CD4-positive, alpha-beta T cell treated with Interleukin-10 for 1 hour (primary cell): ENCODE data around the gene R3HDM2.

Source experiments
- DNase-seq: peaks from one replicate; pipeline ENCODE4 v3.0.0-alpha.2; 2020

R3HDM2 gene

GRCh38 chr12:57212701-57213057 lies 218.2 kb downstream of the R3HDM2 start:
- DNase-seq, result no peak

DNA sequence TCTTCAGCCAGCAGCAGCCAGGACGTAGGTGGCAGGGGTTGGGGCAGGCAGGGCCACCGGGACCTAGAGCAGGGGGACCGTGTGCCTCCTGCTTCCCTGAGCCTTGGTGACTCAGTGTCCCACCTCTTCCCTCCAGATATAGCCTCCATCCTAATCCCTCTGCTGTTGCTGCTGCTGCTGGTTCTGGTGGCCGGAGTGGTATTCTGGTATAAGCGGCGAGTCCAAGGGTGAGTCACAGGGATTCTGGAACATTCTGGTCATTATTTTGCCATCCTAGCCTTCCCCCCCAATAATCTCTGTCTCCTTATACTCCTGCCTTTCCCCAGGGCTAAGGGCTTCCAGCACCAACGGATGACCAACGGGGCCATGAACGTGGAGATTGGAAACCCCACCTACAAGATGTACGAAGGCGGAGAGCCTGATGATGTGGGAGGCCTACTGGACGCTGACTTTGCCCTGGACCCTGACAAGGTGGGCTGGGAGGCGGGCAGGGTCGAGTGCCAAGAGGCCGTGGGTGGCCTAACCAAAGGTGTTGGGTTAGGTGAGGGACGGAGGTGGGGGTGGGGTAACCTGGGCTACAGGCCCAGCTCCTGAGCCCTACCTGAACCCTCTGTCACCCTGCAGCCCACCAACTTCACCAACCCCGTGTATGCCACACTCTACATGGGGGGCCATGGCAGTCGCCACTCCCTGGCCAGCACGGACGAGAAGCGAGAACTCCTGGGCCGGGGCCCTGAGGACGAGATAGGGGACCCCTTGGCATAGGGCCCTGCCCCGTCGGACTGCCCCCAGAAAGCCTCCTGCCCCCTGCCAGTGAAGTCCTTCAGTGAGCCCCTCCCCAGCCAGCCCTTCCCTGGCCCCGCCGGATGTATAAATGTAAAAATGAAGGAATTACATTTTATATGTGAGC lies 218.8 kb downstream of the R3HDM2 start:
- no peak for DNase-seq

DNA sequence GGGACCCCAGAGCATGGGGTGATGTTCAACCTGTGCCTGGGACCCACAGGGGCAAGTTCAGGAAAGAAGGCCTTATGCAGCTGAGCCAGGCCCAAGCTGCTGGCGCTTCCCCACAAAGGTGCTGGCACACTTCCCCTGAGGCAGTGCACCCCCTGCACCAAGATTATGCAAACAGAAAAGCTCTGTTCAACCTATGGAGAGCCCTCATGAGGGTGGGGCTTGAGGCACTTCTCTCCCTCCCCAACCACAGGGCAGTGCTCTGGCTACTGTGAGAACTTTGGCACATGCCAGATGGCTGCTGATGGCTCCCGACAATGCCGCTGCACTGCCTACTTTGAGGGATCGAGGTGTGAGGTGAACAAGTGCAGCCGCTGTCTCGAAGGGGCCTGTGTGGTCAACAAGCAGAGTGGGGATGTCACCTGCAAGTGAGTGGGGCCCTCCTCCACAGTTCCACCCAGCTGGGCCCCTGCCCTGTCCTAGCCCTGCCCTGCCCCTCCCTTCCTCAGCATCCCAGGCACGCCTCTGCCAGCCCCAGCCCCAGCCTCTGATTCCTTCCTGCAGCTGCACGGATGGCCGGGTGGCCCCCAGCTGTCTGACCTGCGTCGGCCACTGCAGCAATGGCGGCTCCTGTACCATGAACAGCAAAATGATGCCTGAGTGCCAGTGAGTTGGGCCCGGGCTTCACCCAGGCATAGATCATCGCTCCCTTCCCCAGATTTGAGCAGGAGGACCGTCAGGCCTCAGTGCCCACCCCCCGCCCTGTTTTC lies 219.7 kb downstream of the R3HDM2 start:
- DNase-seq, result no peak

- no peak for DNase-seq
These were observed 220.4 kb downstream of the R3HDM2 start for GRCh38 chr12:57210461-57210860.

DNA sequence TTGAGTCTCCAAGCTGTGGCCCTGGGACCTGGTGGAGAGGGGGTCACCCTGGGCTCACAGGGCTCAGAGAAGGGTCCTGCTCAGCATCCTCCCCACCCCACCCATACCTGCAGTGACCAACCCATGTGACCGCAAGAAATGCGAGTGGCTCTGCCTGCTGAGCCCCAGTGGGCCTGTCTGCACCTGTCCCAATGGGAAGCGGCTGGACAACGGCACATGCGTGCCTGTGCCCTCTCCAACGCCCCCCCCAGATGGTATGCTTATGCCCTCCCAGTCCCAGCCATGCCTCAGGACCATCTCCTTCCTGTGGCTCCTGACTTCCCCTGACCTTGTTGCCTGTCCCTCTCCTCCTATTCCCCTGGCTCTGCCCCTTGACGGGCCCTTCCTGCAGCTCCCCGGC lies 220.9 kb downstream of the R3HDM2 start:
- DNase-seq, result no peak

DNA sequence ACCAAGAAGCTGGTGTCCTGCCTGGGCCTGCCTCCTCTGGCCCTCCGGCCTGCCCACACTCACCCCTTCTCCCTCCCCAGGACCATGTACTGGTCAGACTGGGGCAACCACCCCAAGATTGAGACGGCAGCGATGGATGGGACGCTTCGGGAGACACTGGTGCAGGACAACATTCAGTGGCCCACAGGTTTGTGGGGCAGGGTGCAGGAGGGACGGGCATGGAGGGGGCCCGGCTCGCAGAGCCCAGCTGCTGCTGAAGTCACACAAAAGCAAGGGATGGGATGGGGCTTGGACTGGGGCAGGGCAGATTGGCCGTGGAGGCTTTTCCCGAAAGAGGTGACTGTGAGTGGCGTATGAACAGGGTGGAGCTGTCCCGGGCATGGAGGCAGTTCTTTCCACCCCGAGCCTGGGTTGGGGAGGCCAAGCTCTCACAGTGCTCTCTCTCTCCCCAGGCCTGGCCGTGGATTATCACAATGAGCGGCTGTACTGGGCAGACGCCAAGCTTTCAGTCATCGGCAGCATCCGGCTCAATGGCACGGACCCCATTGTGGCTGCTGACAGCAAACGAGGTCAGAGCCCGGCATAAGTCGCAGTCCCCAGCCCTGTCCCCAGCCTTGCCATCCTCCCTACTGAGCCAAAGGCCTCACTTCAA lies 222.1 kb downstream of the R3HDM2 start:
- no peak for DNase-seq

DNA sequence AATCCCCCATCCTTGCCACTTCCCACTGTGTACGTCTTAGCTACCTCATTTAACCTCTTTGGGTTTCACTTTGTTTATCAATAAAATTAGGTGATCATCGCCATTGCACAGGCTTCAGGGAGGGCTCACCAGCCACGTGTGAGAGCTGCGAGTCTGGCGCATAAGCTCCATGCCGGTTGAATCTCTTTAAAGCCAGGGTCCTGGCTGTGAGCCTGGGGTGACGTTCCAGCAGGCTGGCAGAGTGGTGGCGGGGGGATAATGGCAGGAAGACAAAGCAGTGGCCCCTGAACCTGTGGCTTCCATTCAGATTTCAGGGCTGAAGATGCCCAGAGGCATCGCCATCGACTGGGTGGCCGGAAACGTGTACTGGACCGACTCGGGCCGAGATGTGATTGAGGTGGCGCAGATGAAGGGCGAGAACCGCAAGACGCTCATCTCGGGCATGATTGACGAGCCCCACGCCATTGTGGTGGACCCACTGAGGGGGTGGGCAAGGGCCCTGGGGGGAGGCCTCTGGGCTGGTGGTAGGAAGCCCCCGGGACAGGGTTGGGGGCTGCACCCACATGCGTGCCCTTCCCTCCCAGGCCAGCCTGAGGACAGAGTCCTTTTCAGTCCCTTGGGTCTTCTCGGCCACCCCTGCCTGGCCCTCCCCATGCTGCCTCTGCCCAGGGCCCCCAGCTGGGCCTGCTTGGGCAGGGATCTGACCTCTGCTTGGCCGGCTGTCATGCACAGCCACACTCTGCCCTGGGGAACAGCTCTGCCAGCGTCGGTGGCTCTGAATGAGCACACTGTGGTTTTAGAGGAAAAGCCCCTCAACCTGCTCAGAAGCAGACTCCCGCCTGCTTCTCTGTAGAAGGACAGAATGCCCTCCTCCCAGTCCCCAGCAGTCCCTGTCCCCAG lies 222.9 kb downstream of the R3HDM2 start:
- DNase-seq, result no peak

GRCh38 chr12:57205931-57206330 lies 224.9 kb downstream of the R3HDM2 start:
- no peak for DNase-seq

- DNase-seq, result no peak
These were observed 225.7 kb downstream of the R3HDM2 start for GRCh38 chr12:57205186-57205585.

GRCh38 chr12:57204454-57204853 lies 226.4 kb downstream of the R3HDM2 start:
- DNase-seq, result no peak

GRCh38 chr12:57203791-57204190 lies 227.1 kb downstream of the R3HDM2 start:
- DNase-seq, result no peak
